Endodermal cell (in vitro differentiated cells): ENCODE results near the gene BEND6. TPM values are rescaled to one million over a fixed set of nuclear protein-coding genes. Genes with fewer than 3 reads are reported as not detected.

Experiments
- DNase-seq: peaks from one replicate; pipeline ENCODE4 v3.0.0-alpha.2; 2017
- H3K27ac ChIP-seq: 2 replicates; pipeline ENCODE4 v1.5.1; 2013; ENCODE audit warnings: mild to moderate bottlenecking, low read depth, low read length, moderate library complexity
- H3K27me3 ChIP-seq: 2 replicates; pipeline ENCODE4 v1.6.1; 2013; ENCODE audit warnings: mild to moderate bottlenecking, low read length, moderate library complexity; ENCODE audit not compliant: insufficient read depth, control insufficient read depth, poor library complexity, severe bottlenecking
- H3K36me3 ChIP-seq: 2 replicates; pipeline ENCODE4 v1.7.0; 2013; ENCODE audit warnings: mild to moderate bottlenecking, low read length, moderate library complexity; ENCODE audit not compliant: control insufficient read depth, insufficient read depth
- H3K4me1 ChIP-seq: one replicate; pipeline ENCODE4 v1.7.0; 2013; ENCODE audit warnings: low read length; ENCODE audit not compliant: control insufficient read depth, insufficient read depth
- H3K4me3 ChIP-seq: 2 replicates; pipeline ENCODE4 v1.5.1; 2013; ENCODE audit warnings: mild to moderate bottlenecking, low read length, moderate library complexity
- H3K9ac ChIP-seq: 2 replicates; pipeline ENCODE4 v1.6.1; 2013; ENCODE audit warnings: mild to moderate bottlenecking, low read length, moderate library complexity; ENCODE audit not compliant: poor library complexity, severe bottlenecking; ENCODE audit errors: extremely low read depth
- H3K9me3 ChIP-seq: 2 replicates; pipeline ENCODE4 v1.6.1; 2013; ENCODE audit warnings: mild to moderate bottlenecking, low read length, moderate library complexity; ENCODE audit not compliant: control insufficient read depth
- H3K27ac Mint-ChIP-seq: 2 replicates; pipeline ENCODE4 v1.8.0; 2020; ENCODE audit warnings: mixed read lengths
- H3K27me3 Mint-ChIP-seq: 2 replicates; pipeline ENCODE4 v1.8.0; 2021; ENCODE audit warnings: mild to moderate bottlenecking, mixed read lengths; ENCODE audit not compliant: insufficient read depth
- H3K36me3 Mint-ChIP-seq: 2 replicates; pipeline ENCODE4 v1.8.0; 2020; ENCODE audit warnings: low read depth, mixed read lengths
- H3K4me1 Mint-ChIP-seq: 2 replicates; pipeline ENCODE4 v1.8.0; 2020; ENCODE audit warnings: mixed read lengths
- H3K4me3 Mint-ChIP-seq: 2 replicates; pipeline ENCODE4 v1.8.0; 2020; ENCODE audit warnings: mild to moderate bottlenecking, moderate library complexity, mixed read lengths
- H3K9me3 Mint-ChIP-seq: 2 replicates; pipeline ENCODE4 v1.8.0; 2020; ENCODE audit warnings: mild to moderate bottlenecking, mixed read lengths
- WGBS, 2 experiments: methylation state at CpG; one replicate each; pipeline versions ENCODE4 v1.1.5 to v1.1.7; 2013; ENCODE audit warnings: missing lambda C conversion rate in 2 of 2, mixed read lengths in 1 of 2; ENCODE audit not compliant: insufficient coverage in 1 of 2, insufficient read length in 1 of 2; 5-methylcytosine and 5-hydroxymethylcytosine counted together
- total RNA-seq, 2 donors: library from RNA; stranded (reverse); fragmentation: NEBNext Ultra II Directional in 1 of 2; extraction: Animal tissue kit (Norgen Biotek cat#: 25700) in 1 of 2; gene quantifications; 2 replicates in 1 of 2; 3 replicates in 1 of 2; pipeline ENCODE4 v1.2.1, GENCODE V29; 2021
- TF ChIP-seq, protein P1 (sequence below): fragments of 200-600 bp; sonication (generic); conservative IDR thresholded peaks from 2 replicates; pipeline ENCODE4 v1.5.0; 2021; ENCODE audit warnings: antibody characterized with exemption, mild to moderate bottlenecking

BEND6 gene
- total RNA-seq, 2 donors from 2014 or later, result 0.57 to 0.95 TPM

DNA sequence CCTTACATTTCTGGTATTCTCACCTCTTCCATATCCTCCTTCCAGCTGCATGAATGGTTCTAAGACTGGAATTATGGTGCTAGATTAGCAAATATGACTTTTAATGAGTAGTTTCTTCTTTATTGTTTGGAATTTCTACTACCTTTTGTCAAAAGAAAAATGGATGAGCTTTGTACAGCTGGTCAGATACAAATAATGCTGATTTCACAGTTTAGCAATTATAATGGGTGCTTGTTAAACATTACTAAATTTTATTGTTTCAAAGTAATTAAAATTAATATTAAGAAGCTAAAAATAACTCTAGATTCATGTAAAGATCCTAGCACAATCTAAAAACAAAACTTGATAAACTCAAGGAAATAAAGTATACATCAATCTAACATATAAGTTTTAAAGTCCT is 32.3 kb upstream of the BEND6 start:
- no peaks in the 10 kb centered on the region for H3K36me3 ChIP-seq
- H3K9me3 Mint-ChIP-seq, result no peaks in the 10 kb centered on the region
- H3K36me3 Mint-ChIP-seq, result no peaks in the 10 kb centered on the region
- H3K4me3 Mint-ChIP-seq, result no peak overlapping the region
- no peak overlapping the region for H3K9ac ChIP-seq
- no peak overlapping the region for H3K27ac Mint-ChIP-seq
- no peaks in the 10 kb centered on the region for H3K9me3 ChIP-seq
- H3K4me1 ChIP-seq, result no peaks in the 10 kb centered on the region
- H3K4me3 ChIP-seq, result no peak overlapping the region
- TF ChIP-seq, protein P1, sequence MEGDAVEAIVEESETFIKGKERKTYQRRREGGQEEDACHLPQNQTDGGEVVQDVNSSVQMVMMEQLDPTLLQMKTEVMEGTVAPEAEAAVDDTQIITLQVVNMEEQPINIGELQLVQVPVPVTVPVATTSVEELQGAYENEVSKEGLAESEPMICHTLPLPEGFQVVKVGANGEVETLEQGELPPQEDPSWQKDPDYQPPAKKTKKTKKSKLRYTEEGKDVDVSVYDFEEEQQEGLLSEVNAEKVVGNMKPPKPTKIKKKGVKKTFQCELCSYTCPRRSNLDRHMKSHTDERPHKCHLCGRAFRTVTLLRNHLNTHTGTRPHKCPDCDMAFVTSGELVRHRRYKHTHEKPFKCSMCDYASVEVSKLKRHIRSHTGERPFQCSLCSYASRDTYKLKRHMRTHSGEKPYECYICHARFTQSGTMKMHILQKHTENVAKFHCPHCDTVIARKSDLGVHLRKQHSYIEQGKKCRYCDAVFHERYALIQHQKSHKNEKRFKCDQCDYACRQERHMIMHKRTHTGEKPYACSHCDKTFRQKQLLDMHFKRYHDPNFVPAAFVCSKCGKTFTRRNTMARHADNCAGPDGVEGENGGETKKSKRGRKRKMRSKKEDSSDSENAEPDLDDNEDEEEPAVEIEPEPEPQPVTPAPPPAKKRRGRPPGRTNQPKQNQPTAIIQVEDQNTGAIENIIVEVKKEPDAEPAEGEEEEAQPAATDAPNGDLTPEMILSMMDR, result no peak
- H3K4me1 Mint-ChIP-seq, result no peaks in the 10 kb centered on the region
- no peaks in the 10 kb centered on the region for H3K27me3 ChIP-seq
- no peak for DNase-seq
- no peaks in the 10 kb centered on the region for H3K27me3 Mint-ChIP-seq
- no peak overlapping the region for H3K27ac ChIP-seq

DNA sequence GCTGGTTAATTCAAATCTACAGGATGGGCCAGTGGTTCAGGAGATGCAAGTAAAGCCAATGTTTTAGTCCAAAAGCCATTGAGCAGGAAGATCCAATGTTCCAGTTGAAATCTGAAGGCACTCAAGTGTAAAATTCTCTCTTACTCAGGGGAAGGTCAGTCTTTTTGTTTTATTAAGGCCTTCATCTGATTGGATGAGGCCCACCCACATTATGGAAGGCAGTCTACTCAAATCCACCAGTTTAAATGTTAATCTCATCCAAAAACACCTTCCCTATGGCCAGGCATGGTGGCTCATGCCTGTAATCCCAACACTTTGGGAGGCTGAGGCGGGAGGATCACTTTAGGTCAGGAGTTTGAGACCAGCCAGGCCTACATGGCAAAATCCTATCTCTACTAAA is 31.3 kb upstream of the BEND6 start:
- no peaks in the 10 kb centered on the region for H3K9me3 ChIP-seq
- TF ChIP-seq, protein P1, result no peak
- H3K27ac ChIP-seq, result no peak overlapping the region
- H3K4me3 ChIP-seq, result no peak overlapping the region
- H3K27me3 ChIP-seq, result no peaks in the 10 kb centered on the region
- H3K4me1 ChIP-seq, result no peaks in the 10 kb centered on the region
- Mint-ChIP-seq H3K4me3 (no peak overlapping the region), H3K9me3 (no peaks in the 10 kb centered on the region), H3K27me3 (no peaks in the 10 kb centered on the region), H3K36me3 (no peaks in the 10 kb centered on the region), H3K27ac (no peak overlapping the region), H3K4me1 (peaks cover 7% of the 10 kb centered on the region)
- H3K36me3 ChIP-seq, result no peaks in the 10 kb centered on the region
- no peak overlapping the region for H3K9ac ChIP-seq
- DNase-seq, result no peak
- 100% methylated on average over 1 of the region's 1 CpG for WGBS, 2 experiments

DNA sequence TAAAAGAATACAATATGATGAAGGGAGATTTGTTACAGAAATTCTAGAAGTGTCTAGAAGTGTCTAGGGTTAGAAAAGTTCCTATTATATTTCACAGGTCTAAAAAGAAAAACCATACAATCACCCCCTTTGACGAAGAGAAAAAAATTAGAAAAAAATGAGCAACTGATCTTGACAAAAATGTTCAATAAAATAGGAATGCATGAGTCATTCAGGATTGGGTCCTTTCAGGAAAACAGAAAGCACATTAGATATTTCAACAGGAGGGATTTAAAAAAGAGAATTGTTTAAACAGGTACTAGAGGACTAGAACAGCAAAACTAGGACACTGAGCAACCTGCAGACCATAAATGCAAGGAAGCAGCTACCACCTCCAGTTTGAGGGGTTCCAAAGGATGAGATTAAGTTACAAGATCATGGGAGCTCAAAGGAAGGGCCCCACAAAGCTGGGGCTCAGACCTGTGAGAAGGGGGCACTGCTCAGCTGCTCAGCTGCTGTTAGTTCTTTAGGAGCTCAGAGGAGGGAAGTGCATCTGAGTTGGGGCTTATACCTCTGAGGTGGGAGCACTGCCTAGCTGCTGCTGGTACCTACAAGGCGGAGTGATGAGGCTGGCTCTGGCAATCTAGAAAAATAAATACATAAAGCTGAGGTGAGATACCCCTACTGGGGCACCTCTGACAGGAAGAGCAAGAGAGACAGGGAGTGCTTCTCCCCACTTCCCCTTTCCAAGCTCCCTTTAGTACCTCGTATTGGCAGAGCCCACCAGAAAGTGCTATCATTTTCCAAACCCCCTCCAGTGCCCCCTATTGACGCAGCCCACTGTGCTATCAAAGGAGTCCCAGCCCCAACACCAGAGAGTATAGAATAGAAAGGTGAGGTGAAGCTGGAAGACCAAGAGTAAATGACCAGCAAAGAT is 27.1 kb upstream of the BEND6 start:
- TF ChIP-seq, protein P1, result peak; percentile 57
- no peaks in the 10 kb centered on the region for H3K27me3 Mint-ChIP-seq
- H3K36me3 Mint-ChIP-seq, result no peaks in the 10 kb centered on the region
- H3K27me3 ChIP-seq, result no peaks in the 10 kb centered on the region
- WGBS, 2 experiments, result 65% methylated on average over 4 of the region's 4 CpGs; no CpG with 5 or more reads in 1 of the 2 experiments
- no peak overlapping the region for H3K4me3 ChIP-seq
- peaks cover 9% of the 10 kb centered on the region for H3K4me1 Mint-ChIP-seq
- no peak overlapping the region for H3K9ac ChIP-seq
- no peaks in the 10 kb centered on the region for H3K36me3 ChIP-seq
- no peak overlapping the region for H3K27ac Mint-ChIP-seq
- peak; percentile 55 for DNase-seq
- no peak overlapping the region for H3K4me3 Mint-ChIP-seq
- H3K27ac ChIP-seq, result no peak overlapping the region
- no peaks in the 10 kb centered on the region for H3K9me3 Mint-ChIP-seq
- no peaks in the 10 kb centered on the region for H3K9me3 ChIP-seq
- no peaks in the 10 kb centered on the region for H3K4me1 ChIP-seq
